Prostate gland (tissue), 2 donors: ENCODE measurements around the gene ERCC5.

Experiments
- POLR2A ChIP-seq: fragments of 450-650 bp; IDR thresholded peaks from one replicate; pipeline ENCODE4 v1.6.1; 2016; ENCODE audit warnings: antibody characterized with exemption, mild to moderate bottlenecking
- TF ChIP-seq, protein P1 (sequence below), 4 experiments: fragments of 200-600 bp in 2 of 4; fragments of 450-650 bp in 2 of 4; sonication (generic) in 2 of 4; IDR thresholded peaks; 1 replicate in 3 of 4; 2 replicates in 1 of 4; pipeline ENCODE4 v1.5.1; 2016 to 2019; ENCODE audit warnings: antibody characterized with exemption in 4 of 4, mild to moderate bottlenecking in 2 of 4, moderate library complexity in 2 of 4

DNA sequence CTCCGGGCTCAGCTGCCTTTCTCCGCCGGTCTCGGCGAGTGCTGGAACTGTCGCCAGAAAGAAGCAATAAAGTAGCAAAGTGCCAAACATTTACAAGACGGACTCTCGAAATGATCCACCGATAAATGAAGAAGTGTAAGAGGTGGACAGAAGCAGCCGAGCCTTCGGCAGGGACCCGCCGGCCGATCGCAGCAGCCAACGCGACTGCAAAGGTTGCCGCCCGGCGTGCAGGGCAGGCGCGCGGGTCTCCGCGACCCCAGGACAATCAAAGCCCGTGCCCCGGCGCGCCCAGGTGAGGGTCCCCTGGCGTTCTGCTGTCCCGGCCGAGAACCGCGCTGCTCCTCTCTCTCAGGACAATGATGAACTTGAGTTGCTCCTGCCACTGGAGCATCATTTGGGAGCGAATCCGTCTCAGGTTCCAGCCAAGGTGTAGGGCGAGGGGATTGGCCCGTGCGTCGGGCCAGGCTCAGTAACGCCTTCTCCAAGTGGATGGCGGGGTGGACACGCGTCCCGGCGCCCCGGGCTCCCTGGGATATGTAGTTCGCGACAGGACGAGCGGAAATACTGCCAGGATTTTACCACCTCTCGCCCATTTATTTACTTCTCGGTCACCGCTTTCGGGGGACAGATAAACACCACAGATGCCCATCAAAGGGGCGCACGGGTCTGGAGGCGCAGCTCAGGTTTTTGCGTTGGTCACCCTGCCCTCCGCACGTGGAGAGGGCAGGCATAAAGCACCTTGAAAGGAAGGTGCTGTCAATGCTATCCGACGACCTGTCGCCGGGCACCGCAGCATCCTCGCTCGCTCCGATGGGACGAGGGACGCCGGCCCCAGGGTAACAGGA, 47.0 kb upstream of the ERCC5 start, which contains the start of the genes BIVM and POGLUT2:
- TF ChIP-seq POLR2A, result peak; percentile 37
- TF ChIP-seq, protein P1, sequence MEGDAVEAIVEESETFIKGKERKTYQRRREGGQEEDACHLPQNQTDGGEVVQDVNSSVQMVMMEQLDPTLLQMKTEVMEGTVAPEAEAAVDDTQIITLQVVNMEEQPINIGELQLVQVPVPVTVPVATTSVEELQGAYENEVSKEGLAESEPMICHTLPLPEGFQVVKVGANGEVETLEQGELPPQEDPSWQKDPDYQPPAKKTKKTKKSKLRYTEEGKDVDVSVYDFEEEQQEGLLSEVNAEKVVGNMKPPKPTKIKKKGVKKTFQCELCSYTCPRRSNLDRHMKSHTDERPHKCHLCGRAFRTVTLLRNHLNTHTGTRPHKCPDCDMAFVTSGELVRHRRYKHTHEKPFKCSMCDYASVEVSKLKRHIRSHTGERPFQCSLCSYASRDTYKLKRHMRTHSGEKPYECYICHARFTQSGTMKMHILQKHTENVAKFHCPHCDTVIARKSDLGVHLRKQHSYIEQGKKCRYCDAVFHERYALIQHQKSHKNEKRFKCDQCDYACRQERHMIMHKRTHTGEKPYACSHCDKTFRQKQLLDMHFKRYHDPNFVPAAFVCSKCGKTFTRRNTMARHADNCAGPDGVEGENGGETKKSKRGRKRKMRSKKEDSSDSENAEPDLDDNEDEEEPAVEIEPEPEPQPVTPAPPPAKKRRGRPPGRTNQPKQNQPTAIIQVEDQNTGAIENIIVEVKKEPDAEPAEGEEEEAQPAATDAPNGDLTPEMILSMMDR (IDR thresholded peaks at IDR 0.05), result no peak
